Endothelial cell of umbilical vein (primary cell): ENCODE results near the gene CDH23.

Experiments
- CTCF ChIP-seq, 2 donors: IDR thresholded peaks; 1 replicate in 1 of 2; 2 replicates in 1 of 2; pipeline ENCODE4 v1.5.1; 2011; ENCODE audit warnings: low read length in 2 of 2, mild to moderate bottlenecking in 2 of 2, moderate library complexity in 2 of 2, control low read depth in 1 of 2, inconsistent platforms in 1 of 2, low read depth in 1 of 2; ENCODE audit not compliant: insufficient read depth in 1 of 2; ENCODE audit errors: extremely low read depth in 1 of 2
- EZH2 ChIP-seq: IDR thresholded peaks from 2 replicates; pipeline ENCODE4 v1.6.1; 2012; ENCODE audit warnings: borderline replicate concordance, low read depth, mild to moderate bottlenecking, moderate library complexity, low read length, inconsistent platforms; ENCODE audit not compliant: severe bottlenecking
- FOS ChIP-seq: IDR thresholded peaks from 2 replicates; pipeline ENCODE4 v1.6.1; 2011; ENCODE audit warnings: mild to moderate bottlenecking, low read length, moderate library complexity, borderline replicate concordance; ENCODE audit not compliant: insufficient read depth
- JUN ChIP-seq: IDR thresholded peaks from 2 replicates; pipeline ENCODE4 v1.6.1; 2011; ENCODE audit warnings: borderline replicate concordance, low read depth; ENCODE audit not compliant: insufficient read length, insufficient read depth
- MAX ChIP-seq: IDR thresholded peaks from 2 replicates; pipeline ENCODE4 v1.6.1; 2011; ENCODE audit not compliant: insufficient read depth, insufficient read length
- MYC ChIP-seq: IDR thresholded peaks from one replicate; pipeline ENCODE4 v1.6.1; 2011; ENCODE audit warnings: mild to moderate bottlenecking, low read depth, low read length
- POLR2A ChIP-seq: IDR thresholded peaks from 2 replicates; pipeline ENCODE4 v1.6.1; 2012; ENCODE audit warnings: low read depth, mild to moderate bottlenecking, control low read depth, low read length
- POLR2AphosphoS5 ChIP-seq: IDR thresholded peaks from 2 replicates; pipeline ENCODE4 v1.6.1; 2012; ENCODE audit warnings: low read depth, mild to moderate bottlenecking, control low read depth, low read length, moderate library complexity; ENCODE audit not compliant: insufficient read depth

- TF ChIP-seq CTCF (IDR thresholded peaks at IDR 0.05; ENCODE audit: extremely low read depth in 1 of 2, insufficient read depth in 1 of 2, low read depth in 1 of 2, low read length in 2 of 2) (no peak), POLR2AphosphoS5 (no peak), POLR2A (no peak), MAX (no peak), EZH2 (no peak), JUN (no peak), MYC (no peak), FOS (no peak)
These were observed 165.5 kb downstream of the CDH23 start for GRCh38 chr10:71562181-71562580.
